Mucosa of gallbladder (tissue), 1 donor: ENCODE measurements around the gene GNB3. TPM values are rescaled to one million over a fixed set of nuclear protein-coding genes. Genes with fewer than 3 reads are reported as not detected.

ENCODE experiments used
- DNase-seq: peaks from one replicate; pipeline ENCODE4 v3.0.0-alpha.2; 2020; ENCODE audit warnings: low spot score
- total RNA-seq: library from RNA; stranded (reverse); gene quantifications from one replicate; pipeline ENCODE4 v1.2.1, GENCODE V29; 2021
- donor health status: DM: no; HTN: no; CAD: no.

Gene GNB3
- total RNA-seq, result 3.3 TPM

DNA sequence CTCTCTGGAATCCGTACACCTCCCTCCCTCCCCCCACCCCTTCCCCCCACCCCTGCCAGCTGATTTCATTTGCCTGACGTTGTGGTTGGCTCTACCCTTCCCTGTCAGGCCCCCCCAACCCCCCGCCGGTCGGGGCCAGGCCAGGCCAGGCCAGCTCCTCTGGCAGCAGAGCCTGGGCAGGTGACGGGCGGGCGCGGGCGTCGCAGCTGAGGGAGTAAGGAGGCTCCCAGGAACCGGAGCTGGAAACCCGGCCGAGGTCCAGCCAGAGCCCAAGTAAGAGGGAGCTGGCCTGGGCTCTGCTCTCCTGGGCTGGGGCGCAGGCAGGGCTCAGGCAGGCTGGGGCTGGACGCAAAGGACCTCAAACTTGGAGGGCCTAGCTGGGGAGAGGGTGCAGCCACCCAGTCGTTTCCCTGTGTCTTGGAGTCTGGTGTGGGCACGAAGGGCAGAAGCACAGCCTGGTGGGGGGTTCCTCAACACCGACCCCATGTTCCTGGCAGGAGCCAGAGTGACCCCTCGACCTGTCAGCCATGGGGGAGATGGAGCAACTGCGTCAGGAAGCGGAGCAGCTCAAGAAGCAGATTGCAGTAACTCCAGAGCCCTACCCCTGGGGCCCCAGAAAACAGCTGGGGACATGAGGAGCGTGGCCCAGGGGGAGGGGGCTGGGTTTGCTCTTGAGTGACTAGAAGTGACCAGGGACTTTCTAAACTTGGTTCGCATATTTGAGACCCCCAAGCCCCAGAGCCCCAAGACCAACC, at the start of gene GNB3:
Gene GNB3 (plus strand): TSS at position 165 of the 755 bp plus-strand sequence. CDS start 363 bp downstream, at position 528.
- DNase-seq, result no peak

DNA sequence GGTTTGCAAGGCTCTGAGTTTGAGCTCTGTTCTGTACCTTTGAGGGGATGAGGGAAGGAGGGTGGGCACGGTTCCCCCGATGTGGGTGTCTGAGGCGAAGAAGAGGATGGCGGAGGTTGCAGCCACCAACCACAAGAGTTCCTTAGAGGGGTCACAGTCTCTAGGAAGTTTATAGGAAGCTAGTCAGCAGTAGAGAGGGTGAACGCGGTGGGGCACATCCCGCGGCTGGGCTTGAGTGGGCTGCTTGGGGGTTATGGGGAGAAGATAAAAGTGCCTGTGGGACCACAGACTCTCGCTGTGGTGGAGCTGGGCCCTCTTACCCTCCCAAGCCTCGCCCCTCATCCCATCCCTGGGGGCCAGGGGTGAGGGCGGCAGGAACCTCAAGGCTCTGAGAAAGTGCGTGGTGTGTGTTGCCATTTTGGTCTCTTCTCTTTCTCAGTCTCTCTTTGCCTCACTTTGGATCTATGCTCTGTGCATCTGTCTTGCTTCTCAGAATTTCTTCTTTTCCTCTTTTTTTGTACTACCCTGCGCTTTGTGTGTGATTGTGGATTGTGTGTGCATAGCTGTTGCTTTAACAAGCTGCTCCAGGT, 48.7 kb upstream of the GNB3 start:
- DNase-seq, result no peak

DNA sequence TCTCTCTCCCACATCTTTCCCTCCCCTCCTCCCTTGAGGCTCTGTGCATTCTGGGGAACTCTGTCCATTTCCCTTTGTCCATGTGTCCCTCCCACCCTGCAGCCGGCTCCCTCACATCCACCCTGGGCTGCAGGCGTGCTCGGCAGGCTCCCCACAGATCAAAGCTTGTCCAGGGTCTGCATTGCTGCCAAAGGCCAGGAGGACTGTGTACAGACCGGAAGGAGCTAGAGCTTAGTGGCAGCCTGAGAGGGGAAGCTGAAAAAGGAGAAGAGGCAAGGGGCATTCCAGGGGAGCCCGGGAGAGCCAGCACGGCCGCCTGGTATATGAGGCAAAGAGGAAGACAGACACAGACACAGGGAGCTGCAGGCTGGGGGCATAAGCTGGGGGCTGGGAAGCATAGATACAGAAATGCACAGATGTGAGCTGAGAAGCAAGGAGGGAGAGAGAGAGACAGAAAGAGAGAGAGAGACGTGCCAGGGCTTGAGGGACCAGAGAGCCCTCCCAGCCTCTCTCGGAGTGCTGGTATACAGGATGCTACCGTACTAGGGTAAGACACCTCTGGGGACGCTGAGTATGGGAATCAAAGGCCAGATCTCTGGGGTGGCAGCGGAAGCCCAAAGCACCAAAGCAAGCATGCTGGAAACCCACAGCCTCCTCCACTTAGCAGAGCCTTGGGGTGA, 48.1 kb upstream of the GNB3 start:
- DNase-seq, result no peak

DNA sequence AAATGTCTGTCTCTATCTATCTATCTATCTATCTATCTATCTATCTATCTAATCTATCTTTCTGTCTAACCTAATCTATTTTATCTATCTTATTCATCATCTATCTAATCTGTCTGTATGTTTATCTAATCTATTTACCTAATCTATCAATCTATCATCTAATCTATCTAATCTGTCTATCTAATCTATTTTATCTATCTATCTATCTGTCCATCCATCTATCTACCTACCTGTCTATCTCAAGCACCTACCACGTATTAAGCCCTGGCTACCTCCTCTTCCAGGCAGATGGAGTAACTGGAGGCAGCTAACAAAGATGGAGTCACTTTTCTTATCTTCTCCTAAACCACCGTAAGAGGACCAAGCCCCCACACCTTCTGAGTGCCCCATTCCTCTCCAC, 45.6 kb upstream of the GNB3 start:
- DNase-seq, result no peak

DNA sequence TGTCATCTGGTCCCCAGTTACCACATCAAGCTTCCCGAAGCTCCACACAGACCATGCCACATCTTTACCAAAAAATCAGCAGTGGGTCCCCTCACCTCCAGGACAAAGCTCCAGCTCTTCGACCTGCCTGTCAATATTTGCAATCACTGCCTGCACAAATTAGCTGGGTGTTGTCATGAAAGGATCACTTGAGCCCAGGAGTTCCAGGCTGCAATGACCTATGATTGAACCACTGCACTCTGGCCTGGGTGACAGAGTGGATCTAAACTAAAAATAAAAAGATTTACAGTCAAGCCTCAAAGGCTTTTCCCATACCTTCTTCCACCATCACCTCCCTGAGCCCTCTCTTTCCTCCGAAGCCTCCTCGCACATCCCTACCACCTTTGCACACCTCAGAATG, 44.1 kb upstream of the GNB3 start:
- no peak for DNase-seq

DNA sequence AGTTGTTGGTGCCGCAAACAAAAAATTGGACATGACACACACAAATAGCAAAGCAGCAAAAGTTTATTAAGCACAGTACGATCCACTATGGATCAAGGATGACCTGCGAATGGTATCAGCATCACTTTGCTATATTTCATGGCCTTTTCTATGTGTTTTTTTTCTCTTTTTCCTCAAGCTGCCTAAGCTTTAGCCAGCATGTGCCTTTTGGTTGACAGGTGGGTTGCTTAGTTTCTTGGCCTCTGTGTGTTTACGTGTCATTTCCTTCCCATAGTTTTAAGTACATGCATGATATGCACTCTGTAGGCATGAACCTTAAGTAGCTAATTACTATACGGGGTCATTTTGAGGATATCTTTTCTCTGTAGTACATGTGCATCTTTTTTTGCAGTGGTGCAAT, 41.6 kb upstream of the GNB3 start:
- no peak for DNase-seq

DNA sequence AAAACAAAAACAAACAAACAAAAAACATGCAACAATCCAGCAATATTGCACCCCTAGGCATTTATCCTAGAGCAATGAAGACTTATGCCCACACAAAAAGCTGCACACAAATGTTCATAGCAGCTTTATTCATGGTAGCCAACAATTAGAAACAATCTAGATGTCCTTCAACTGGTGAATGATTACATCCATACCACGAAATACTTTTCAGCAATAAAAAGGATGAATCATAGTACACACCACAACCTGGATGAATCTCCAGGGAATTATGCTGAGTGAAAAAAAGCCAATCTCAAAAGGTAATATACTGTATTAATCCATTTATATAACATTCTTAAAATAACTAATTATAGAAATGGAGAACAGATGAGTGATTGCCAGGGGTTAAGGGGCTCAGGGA, 33.6 kb upstream of the GNB3 start:
- DNase-seq, result no peak

DNA sequence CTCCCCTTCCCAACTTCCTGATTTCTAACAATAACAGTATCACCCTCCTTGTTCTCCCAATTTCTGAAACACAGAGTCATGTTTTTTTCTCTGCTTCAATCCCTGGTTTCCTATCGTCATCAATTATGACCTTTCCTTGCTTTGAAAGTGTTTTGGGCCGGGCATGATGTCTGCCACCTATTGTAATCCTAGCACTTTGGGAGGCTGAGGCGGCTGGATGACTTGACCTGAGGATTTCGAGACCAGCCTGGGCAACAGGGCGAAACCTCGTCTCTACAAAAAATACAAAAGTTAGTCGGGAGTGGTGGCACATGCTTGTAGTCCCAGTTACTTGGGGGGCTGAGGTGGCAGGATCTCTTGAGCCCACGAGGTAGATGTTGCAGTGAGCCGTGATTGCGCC, 31.7 kb upstream of the GNB3 start:
- DNase-seq, result no peak

DNA sequence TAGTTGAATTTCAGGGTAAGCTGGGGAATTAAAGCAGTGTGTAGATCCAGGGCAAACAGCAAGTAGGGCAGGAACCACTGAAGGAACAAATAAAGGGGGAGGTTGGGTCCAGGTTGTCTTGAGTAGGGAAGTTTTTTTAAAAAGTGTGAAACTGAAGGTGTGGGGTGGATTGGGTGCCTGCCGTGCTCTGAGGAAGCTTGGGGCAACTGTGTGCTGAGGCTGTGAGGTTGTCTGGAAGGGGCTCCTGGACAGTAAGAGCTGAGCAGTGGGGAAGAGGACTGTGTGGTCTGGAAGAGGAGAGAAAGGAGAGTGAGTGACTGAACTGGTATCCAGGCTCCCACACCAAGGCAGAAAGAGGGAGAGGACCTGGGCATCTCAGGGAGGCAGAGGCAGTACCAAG, 30.0 kb upstream of the GNB3 start:
- DNase-seq, result no peak

DNA sequence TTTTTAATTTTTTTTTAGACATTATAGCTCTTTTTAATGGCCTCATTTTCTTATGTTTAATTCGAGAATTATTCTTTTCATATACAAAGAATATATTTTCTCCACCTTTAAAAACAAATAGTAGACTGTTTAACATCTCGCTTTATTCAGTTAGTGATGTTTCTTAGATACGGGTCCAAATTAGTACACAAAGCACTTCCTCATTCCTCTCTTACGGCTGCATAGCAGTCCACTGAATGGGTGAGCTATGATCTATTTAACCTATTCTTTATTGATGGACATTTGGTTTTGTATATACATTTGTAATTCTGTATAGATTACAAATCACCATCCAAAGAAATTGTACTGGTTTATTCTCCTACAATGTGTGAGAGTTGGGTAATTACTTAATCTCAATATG, 27.4 kb upstream of the GNB3 start:
- no peak for DNase-seq

DNA sequence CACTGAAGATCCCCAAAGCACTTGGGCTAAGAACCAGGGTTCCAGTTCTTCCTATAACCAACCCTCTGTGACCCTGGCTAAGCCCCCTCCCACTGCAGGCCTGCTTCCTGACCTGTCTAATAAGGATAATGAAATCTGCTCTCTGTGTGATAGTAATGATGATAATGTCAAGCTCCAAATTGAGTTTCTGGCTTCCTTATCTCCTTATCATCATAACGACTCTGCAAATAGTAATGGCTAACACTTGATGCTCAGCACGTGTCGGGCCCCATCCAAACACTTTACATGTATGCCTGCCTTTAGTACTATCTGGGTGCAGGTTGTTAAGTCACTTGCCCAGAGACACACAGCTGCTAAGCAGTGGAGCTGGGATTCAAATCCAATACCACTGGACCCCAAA, 24.1 kb upstream of the GNB3 start:
- no peak for DNase-seq

DNA sequence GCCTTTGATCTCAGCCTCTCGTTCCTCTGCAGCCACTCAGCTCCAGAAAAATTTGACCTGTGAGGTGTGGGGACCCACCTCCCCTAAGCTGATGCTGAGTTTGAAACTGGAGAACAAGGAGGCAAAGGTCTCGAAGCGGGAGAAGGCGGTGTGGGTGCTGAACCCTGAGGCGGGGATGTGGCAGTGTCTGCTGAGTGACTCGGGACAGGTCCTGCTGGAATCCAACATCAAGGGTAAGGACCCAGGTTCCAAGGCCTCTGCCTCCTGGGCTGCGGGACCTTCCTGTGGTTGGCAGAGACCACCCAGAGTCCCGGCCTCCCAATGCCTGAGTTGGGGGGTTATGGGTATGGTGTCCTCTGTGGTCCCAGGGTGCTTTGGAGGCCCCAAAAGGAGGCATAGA, 23.6 kb upstream of the GNB3 start:
- no peak for DNase-seq

DNA sequence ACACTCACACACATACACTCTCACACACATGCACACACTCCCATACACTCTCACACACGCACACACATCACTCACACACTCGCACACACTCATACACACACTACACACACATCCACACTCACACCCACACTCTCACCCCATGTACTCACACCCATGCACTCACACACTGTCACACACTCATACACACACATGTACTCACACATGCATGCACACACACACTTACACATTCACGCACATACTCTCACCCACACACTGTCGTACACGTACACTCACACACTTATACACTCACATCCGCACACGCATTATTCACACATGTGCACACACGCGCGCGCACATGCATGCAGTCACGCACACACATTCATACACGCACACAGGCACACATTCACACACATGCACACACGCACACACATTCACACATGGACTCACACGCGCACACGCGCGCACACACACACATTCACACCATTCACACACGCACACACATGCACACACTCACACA, 23.0 kb upstream of the GNB3 start:
- DNase-seq, result no peak

DNA sequence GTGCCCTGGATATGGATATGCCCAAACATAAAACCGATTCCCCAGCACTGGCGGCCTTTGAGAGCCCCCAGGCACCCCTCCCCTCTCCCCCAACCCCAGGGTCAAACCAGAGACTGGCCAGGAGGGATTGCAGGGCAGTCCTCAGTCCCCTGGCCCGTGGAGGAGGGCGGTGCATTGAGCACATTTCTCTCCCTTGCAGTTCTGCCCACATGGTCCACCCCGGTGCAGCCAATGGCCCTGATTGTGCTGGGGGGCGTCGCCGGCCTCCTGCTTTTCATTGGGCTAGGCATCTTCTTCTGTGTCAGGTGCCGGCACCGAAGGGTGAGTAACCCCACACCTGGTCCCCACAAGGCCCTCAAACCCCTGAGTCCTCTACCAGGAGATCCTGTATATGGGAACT, 22.5 kb upstream of the GNB3 start:
- DNase-seq, result no peak

DNA sequence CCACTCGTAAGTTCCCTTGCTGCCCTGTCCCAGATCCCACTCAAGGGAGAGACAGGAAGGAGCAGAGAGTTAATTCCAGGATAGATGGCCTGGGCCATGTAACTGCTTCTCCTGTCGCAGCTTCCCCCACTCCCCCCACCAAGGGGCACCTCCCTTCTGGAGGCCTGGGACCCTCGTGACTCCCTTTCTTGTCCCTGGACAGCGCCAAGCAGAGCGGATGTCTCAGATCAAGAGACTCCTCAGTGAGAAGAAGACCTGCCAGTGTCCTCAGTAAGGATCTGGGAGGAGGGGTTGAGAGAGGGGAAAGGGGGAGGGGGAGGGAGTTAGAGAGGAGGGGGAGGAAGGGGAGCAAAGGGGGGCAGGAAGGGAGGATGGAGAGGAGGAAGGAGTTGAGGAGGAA, 22.1 kb upstream of the GNB3 start:
- no peak for DNase-seq

DNA sequence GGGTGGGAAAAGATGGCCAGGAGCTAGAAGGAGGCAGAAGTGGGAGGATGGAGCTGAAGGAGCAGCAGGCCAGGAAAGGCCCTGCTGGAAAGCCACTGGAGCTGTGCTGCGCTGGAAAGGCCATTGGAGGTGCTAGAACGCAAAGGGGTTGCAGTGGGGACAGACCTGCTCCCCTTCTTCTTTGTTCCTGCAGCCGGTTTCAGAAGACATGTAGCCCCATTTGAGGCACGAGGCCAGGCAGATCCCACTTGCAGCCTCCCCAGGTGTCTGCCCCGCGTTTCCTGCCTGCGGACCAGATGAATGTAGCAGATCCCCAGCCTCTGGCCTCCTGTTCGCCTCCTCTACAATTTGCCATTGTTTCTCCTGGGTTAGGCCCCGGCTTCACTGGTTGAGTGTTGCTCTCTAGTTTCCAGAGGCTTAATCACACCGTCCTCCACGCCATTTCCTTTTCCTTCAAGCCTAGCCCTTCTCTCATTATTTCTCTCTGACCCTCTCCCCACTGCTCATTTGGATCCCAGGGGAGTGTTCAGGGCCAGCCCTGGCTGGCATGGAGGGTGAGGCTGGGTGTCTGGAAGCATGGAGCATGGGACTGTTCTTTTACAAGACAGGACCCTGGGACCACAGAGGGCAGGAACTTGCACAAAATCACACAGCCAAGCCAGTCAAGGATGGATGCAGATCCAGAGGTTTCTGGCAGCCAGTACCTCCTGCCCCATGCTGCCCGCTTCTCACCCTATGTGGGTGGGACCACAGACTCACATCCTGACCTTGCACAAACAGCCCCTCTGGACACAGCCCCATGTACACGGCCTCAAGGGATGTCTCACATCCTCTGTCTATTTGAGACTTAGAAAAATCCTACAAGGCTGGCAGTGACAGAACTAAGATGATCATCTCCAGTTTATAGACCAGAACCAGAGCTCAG, 21.4 kb upstream of the GNB3 start:
- DNase-seq, result no peak

DNA sequence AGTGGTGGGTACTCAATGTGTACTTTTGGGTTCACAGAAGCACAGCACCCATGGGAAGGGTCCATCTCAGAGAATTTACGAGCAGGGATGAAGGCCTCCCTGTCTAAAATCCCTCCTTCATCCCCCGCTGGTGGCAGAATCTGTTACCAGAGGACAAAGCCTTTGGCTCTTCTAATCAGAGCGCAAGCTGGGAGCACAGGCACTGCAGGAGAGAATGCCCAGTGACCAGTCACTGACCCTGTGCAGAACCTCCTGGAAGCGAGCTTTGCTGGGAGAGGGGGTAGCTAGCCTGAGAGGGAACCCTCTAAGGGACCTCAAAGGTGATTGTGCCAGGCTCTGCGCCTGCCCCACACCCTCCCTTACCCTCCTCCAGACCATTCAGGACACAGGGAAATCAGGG, 20.6 kb upstream of the GNB3 start:
- no peak for DNase-seq

DNA sequence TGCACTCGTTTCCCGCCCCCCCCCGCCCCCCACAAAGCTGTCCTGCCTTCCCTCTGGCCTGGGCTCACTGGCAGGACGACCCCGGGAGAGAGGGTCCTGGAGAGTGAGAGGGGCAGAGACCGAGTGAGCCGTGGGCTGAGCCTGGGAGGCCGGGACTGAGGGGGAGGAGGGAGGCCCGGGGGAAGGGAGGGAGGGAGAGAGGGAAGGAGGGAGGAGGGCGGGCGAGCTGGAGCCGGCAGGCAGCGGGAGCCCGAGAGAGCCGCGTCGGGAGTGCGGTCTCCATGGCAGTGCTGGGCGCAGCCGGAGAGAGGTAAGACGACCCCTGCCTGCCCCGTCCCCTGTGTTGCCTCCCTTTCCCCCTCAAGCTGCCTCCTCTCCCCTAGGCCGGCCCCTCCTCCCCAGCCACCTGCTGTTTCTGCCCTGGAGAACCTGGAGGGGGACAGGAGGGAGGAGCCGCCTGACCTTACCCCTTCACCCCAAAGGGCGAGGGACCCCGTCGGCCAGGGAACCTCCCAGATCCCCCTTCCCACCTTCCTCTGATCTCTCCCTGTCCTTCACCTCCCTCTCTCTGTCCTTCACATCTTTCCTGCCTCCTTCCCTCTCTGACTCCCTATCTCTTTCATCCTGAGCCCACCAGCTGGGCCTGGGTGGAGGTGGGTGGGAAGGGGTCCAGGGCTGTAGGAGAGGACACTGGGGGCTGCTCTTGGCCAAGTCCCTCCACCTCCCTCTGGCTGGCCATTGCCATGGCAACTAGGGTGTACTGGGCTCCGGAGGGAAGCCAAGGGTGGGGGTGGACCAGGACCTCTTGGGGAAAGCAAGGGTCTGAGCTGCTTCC, 18.9 kb upstream of the GNB3 start, which contains the start of gene GPR162:
Gene GPR162 (plus strand): TSS at position 231 of the 835 bp plus-strand sequence. CDS start 2,078 bp downstream, outside the sequence.
- no peak for DNase-seq

DNA sequence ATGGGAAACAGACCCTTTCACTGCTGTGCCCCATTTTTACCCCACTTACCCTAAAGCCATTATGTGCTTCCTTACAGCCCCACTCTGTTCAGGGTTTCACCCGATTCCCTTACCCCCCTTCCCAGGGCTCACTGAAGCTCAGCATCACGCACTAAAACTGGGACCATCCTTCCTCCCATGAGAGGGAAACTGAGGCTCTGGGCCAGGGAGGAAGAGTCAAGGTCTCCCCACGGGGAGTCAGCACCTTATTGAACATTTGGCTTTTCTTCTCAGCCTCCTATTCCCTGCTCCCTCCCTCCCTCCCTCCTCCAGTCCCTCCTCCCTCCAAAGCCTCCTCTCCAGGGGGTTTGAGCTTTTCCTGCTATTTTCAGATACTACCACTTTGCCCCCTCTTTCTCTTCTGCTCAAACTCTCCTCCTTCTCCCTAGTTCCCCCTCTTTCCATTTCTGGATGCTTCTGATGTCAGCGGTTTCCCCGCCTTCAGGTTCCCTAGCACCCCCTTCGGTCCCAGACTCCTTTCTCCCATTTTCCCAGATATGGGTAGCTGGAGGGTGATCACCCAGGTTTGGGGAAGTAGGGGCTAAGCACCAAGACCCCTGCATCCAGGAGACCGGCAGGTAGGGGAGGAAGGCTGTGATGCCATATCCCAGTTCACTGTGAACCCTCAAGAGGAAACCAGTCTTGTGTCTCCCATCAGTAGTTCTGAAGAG, 18.1 kb upstream of the GNB3 start:
- no peak for DNase-seq
